Fibroblast of the aortic adventitia (primary cell): ENCODE measurements around the gene CARD9. TPM values are rescaled to one million over a fixed set of nuclear protein-coding genes. Genes with fewer than 3 reads are reported as not detected.

ENCODE experiments used
- DNase-seq: peaks from one replicate; pipeline ENCODE4 v3.0.0-alpha.2; 2010; ENCODE audit warnings: low read depth
- H3K4me3 ChIP-seq: 2 replicates; pipeline ENCODE4 v1.5.1; 2011; ENCODE audit warnings: low read depth, mild to moderate bottlenecking, control low read depth, low read length, moderate library complexity
- total RNA-seq: library from RNA; depleted of rRNA; stranded (reverse); fragments of >200 nt; gene quantifications from 2 replicates; pipeline ENCODE4 v1.2.3, GENCODE V29; 2012; ENCODE audit warnings: low replicate concordance
- TF ChIP-seq, protein P1 (sequence below): IDR thresholded peaks from 2 replicates; pipeline ENCODE4 v1.5.1; 2011; ENCODE audit warnings: mild to moderate bottlenecking, low read length, control low read depth, inconsistent platforms; ENCODE audit not compliant: insufficient read depth

Gene CARD9
- total RNA-seq, 1 donor, result 1.4 TPM

DNA sequence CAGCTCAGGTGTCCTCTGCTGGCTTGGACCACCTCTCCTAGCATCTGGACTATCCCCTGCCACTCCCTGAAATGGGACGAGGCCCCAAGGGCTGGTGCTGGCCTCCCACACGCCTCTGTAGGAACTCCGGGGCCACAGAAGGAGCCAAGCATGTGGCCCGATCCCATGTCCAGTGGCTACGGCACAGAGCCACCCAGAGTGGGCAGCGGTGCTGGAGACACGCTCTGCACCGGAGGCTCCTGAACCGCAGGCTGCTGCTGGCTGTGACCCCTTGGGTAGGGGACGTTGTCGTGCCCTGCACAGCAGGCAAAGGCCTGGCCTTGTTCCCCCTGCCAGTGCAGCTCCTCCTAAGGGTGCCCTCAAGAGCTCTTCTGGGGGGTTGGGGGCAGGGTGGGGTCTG lies 6.4 kb upstream of the CARD9 start:
- TF ChIP-seq, protein P1, sequence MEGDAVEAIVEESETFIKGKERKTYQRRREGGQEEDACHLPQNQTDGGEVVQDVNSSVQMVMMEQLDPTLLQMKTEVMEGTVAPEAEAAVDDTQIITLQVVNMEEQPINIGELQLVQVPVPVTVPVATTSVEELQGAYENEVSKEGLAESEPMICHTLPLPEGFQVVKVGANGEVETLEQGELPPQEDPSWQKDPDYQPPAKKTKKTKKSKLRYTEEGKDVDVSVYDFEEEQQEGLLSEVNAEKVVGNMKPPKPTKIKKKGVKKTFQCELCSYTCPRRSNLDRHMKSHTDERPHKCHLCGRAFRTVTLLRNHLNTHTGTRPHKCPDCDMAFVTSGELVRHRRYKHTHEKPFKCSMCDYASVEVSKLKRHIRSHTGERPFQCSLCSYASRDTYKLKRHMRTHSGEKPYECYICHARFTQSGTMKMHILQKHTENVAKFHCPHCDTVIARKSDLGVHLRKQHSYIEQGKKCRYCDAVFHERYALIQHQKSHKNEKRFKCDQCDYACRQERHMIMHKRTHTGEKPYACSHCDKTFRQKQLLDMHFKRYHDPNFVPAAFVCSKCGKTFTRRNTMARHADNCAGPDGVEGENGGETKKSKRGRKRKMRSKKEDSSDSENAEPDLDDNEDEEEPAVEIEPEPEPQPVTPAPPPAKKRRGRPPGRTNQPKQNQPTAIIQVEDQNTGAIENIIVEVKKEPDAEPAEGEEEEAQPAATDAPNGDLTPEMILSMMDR, result no peak
- DNase-seq, result no peak
- no peak overlapping the region for H3K4me3 ChIP-seq

DNA sequence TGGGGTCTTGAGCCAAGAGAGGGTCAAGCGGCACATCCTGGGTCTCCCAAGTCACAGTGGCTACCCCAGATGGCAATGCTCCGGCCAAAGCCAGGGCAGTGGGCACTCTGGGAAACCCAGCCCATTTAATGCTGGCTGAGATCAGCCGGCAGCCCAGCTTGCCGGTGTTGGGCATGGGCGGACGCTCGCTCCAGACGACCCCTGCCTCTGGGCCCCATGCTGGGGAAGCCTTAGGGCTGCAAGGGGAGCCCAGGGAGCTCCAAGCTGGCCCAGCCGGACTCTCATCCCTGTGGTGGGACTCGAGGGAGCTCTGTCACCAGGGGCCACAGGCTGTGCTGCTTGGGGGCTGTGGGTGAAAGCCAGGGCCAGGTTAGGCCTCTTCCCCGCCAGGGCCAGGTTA lies 5.9 kb upstream of the CARD9 start:
- no peak overlapping the region for H3K4me3 ChIP-seq
- TF ChIP-seq, protein P1, result no peak
- no peak for DNase-seq

DNA sequence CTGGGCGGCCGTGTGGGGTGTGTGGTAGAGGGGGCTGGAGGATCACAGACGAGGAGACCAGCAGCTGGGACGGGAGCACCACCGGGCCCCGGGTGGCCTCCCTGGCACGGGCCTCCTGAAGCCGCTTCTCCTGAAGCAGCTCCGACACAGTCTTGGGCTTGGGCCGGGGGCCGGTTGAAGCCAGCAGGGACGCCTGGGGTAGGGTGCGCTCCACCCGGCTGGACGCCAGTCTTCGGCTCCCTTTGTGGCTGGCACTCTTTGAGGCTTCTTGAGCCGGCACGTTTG lies 5.5 kb upstream of the CARD9 start:
- no peak for DNase-seq
- TF ChIP-seq, protein P1, result no peak
- no peak overlapping the region for H3K4me3 ChIP-seq

DNA sequence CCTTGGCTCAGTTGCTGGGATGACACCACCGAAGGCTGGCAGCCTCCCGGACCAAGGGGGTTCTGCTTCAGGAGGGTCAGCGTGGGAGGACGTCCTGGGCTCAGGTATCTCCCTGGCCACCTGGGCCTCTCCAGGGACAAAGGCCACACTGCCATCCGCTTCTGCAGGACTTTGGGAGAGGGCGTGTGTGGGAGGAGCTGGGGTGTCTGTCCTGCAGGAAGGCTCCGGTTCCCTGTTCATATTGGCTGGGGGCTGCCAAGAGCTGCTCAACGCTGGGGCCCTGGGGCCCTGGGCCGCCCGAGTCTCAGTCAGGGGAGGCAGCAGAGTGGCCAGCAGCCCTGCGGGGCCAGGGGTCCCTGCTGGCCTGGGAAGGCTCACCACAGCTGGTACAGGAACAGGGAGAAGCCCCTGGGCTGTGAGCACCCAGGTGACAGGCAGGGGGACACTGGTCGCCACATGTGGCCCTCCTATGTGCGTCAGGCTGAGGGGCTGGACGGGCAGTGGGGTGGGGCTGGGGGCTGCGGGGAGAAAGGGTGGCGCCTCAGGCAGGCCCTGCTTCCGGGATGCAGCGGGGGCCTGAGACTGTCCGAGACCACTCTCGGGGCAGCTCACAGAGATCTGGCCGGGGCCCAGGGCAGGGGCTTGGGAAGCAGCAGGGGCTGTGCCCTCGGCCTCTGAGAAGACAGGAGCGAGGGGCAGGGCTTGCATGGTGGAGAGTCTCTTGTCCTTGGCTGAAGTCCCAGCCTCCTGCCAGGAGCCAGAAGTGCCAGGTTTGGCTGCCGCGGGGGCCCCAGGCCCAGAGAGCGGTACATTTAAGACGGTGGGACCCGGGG lies 4.9 kb upstream of the CARD9 start:
- no peak for DNase-seq
- H3K4me3 ChIP-seq, result no peak overlapping the region
- TF ChIP-seq, protein P1, result no peak

GRCh38 chr9:136377341-136378169 lies 4.1 kb upstream of the CARD9 start:
- TF ChIP-seq, protein P1, result no peak
- no peak for DNase-seq
- no peak overlapping the region for H3K4me3 ChIP-seq

GRCh38 chr9:136376457-136376856 lies 3.0 kb upstream of the CARD9 start:
- TF ChIP-seq, protein P1, result no peak
- DNase-seq, result no peak
- no peak overlapping the region for H3K4me3 ChIP-seq
